PFSK-1 (cell line): ENCODE results near the gene AP3S2.

Experiments used
- FOXP2 ChIP-seq: optimal IDR thresholded peaks from 2 replicates; pipeline ENCODE3; 2011; ENCODE audit warnings: borderline replicate concordance, control low read depth, inconsistent platforms; ENCODE audit not compliant: insufficient read depth; ENCODE audit errors: extremely low read length, extremely low read depth
- POLR2AphosphoS5 ChIP-seq: IDR thresholded peaks from 2 replicates; pipeline ENCODE4 v1.6.1; 2012; ENCODE audit warnings: low read depth, mild to moderate bottlenecking, control low read depth, low read length, moderate library complexity
- SIN3A ChIP-seq: IDR thresholded peaks from 2 replicates; pipeline ENCODE4 v1.6.1; 2012; ENCODE audit warnings: mild to moderate bottlenecking, low read length, moderate library complexity, borderline replicate concordance; ENCODE audit not compliant: insufficient read depth
- TAF1 ChIP-seq: IDR thresholded peaks from 2 replicates; pipeline ENCODE4 v1.6.1; 2012; ENCODE audit warnings: low read length, control low read depth, borderline replicate concordance; ENCODE audit not compliant: insufficient read depth

GRCh38 chr15:89813381-89814111 lies 80.2 kb downstream of the AP3S2 start:
- TF ChIP-seq POLR2AphosphoS5, result no peak
- TF ChIP-seq FOXP2, result no peak
- no peak for TF ChIP-seq TAF1
- no peak for TF ChIP-seq SIN3A
